Measurements from ENCODE around the gene ATG5.

GRCh38 chr6:106156413-106156812, 169.1 kb downstream of the ATG5 start:
- TF ChIP-seq CTCF (IDR thresholded peaks at IDR 0.05) (no peak), POLR2A (IDR thresholded peaks at IDR 0.05) (no peak)

Measured in esophagus squamous epithelium (tissue), 4 donors.